Urinary bladder (tissue), 4 donors: ENCODE measurements around the gene HMHB1. TPM values are rescaled to one million over a fixed set of nuclear protein-coding genes. Genes with fewer than 3 reads are reported as not detected.
"Not testable (repeated sequence)": the region's sequence is repeated elsewhere in the genome, so short reads cannot be mapped to it uniquely, and the experiment has no call there.

ENCODE experiments used
- DNase-seq: peaks from one replicate; pipeline ENCODE4 v3.0.0-alpha.2; 2015; ENCODE audit errors: extremely low spot score
- H3K27ac ChIP-seq: one replicate; pipeline ENCODE4 v1.5.1; 2013; ENCODE audit warnings: low read depth, mild to moderate bottlenecking, moderate library complexity
- H3K36me3 ChIP-seq: one replicate; pipeline ENCODE4 v1.6.1; 2013; ENCODE audit warnings: mild to moderate bottlenecking, moderate library complexity; ENCODE audit not compliant: insufficient read depth
- H3K4me1 ChIP-seq: one replicate; pipeline ENCODE4 v1.6.1; 2013; ENCODE audit warnings: mild to moderate bottlenecking, moderate library complexity; ENCODE audit not compliant: insufficient read depth
- H3K4me3 ChIP-seq: one replicate; pipeline ENCODE4 v1.5.1; 2013; ENCODE audit warnings: low read depth, low read length
- WGBS: extraction: QIAGEN DNeasy Blood & Tissue Kit; methylation state at CpG from one replicate; pipeline ENCODE4 v1.1.7; 2013; 5-methylcytosine and 5-hydroxymethylcytosine counted together
- polyA plus RNA-seq: library from polyadenylated mRNA; stranded (reverse); fragments of 200-250 nt; gene quantifications from one replicate; pipeline ENCODE4 v1.2.3, GENCODE V29; 2013
- total RNA-seq: library from RNA; depleted of rRNA; stranded (reverse); fragments of >200 nt; gene quantifications from one replicate; pipeline ENCODE4 v1.2.3, GENCODE V29; 2014
- donor health status: healthy with polysubstance abuse.
- donor health status: healthy.

HMHB1 gene
- total and polyA plus RNA-seq, 2 donors, result not detected

- Histone ChIP-seq H3K27ac (no peak overlapping the region), H3K4me3 (no peak overlapping the region), H3K36me3 (no peaks in the 10 kb centered on the region), H3K4me1 (no peaks in the 10 kb centered on the region)
- 81% methylated on average over 1 of the region's 1 CpG for WGBS
- no peak for DNase-seq
Measured at GRCh38 chr5:143788401-143788800, 23.6 kb upstream of the HMHB1 start.

- Histone ChIP-seq H3K27ac (no peak overlapping the region), H3K4me3 (no peak overlapping the region), H3K4me1 (no peaks in the 10 kb centered on the region), H3K36me3 (no peaks in the 10 kb centered on the region)
- WGBS, result 87% methylated on average over 2 of the region's 2 CpGs
- no peak for DNase-seq
Measured at GRCh38 chr5:143790457-143791112, 21.4 kb upstream of the HMHB1 start.

- no peak for DNase-seq
- Histone ChIP-seq H3K27ac (no peak overlapping the region), H3K36me3 (no peaks in the 10 kb centered on the region), H3K4me1 (no peaks in the 10 kb centered on the region), H3K4me3 (no peak overlapping the region)
- 71% methylated on average over 10 of the region's 10 CpGs for WGBS
Measured at GRCh38 chr5:143791848-143792731, 19.9 kb upstream of the HMHB1 start.

- no peak for DNase-seq
- Histone ChIP-seq H3K27ac (no peak overlapping the region), H3K4me1 (no peaks in the 10 kb centered on the region), H3K4me3 (no peak overlapping the region), H3K36me3 (no peaks in the 10 kb centered on the region)
- WGBS, result 89% methylated on average over 2 of the region's 2 CpGs
Measured at GRCh38 chr5:143793249-143793648, 18.7 kb upstream of the HMHB1 start.

- no peak overlapping the region for H3K27ac ChIP-seq
- no peak overlapping the region for H3K4me3 ChIP-seq
- no peaks in the 10 kb centered on the region for H3K36me3 ChIP-seq
- H3K4me1 ChIP-seq, result no peaks in the 10 kb centered on the region
- DNase-seq, result no peak
- 57% methylated on average over 4 of the region's 4 CpGs for WGBS
Measured at GRCh38 chr5:143796125-143796524, 15.8 kb upstream of the HMHB1 start.

GRCh38 chr5:143796753-143797152 lies 15.2 kb upstream of the HMHB1 start:
- Histone ChIP-seq H3K27ac (no peak overlapping the region), H3K4me1 (no peaks in the 10 kb centered on the region), H3K4me3 (no peak overlapping the region), H3K36me3 (no peaks in the 10 kb centered on the region)
- DNase-seq, result no peak
- 96% methylated on average over 5 of the region's 5 CpGs for WGBS

- no peaks in the 10 kb centered on the region for H3K36me3 ChIP-seq
- no peak for DNase-seq
- no peaks in the 10 kb centered on the region for H3K4me1 ChIP-seq
- 74% methylated on average over 2 of the region's 2 CpGs for WGBS
- no peak overlapping the region for H3K27ac ChIP-seq
- H3K4me3 ChIP-seq, result no peak overlapping the region
Measured at GRCh38 chr5:143800715-143801114, 11.2 kb upstream of the HMHB1 start.

GRCh38 chr5:143801252-143801939 lies 10.6 kb upstream of the HMHB1 start:
- 94% methylated on average over 6 of the region's 6 CpGs for WGBS
- H3K36me3 ChIP-seq, result no peaks in the 10 kb centered on the region
- DNase-seq, result no peak

GRCh38 chr5:143805861-143806260 lies 6.1 kb upstream of the HMHB1 start:
- H3K36me3 ChIP-seq, result no peaks in the 10 kb centered on the region
- 66% methylated on average over 2 of the region's 2 CpGs for WGBS
- no peak for DNase-seq

More at GRCh38 chr5:143801252-143801939, 10.6 kb upstream of the HMHB1 start:
- Histone ChIP-seq H3K27ac (no peak overlapping the region), H3K4me1 (no peaks in the 10 kb centered on the region), H3K4me3 (no peak overlapping the region)

GRCh38 chr5:143806579-143806978 lies 5.4 kb upstream of the HMHB1 start:
- H3K4me3 ChIP-seq, result no peak overlapping the region
- no peaks in the 10 kb centered on the region for H3K36me3 ChIP-seq
- no peak for DNase-seq
- no peak overlapping the region for H3K27ac ChIP-seq
- 43% methylated on average over 2 of the region's 2 CpGs for WGBS
- no peaks in the 10 kb centered on the region for H3K4me1 ChIP-seq

More at GRCh38 chr5:143805861-143806260, 6.1 kb upstream of the HMHB1 start:
- H3K27ac ChIP-seq, result no peak overlapping the region
- no peaks in the 10 kb centered on the region for H3K4me1 ChIP-seq
- no peak overlapping the region for H3K4me3 ChIP-seq

GRCh38 chr5:143807401-143807800 lies 4.6 kb upstream of the HMHB1 start:
- Histone ChIP-seq H3K27ac (peak overlapping the region; percentile 10), H3K4me3 (no peak overlapping the region), H3K4me1 (no peaks in the 10 kb centered on the region), H3K36me3 (no peaks in the 10 kb centered on the region)
- 96% methylated on average over 1 of the region's 1 CpG for WGBS
- no peak for DNase-seq

GRCh38 chr5:143816370-143816769 lies 4.4 kb downstream of the HMHB1 start:
- not testable (repeated sequence) for DNase-seq, H3K36me3 ChIP-seq, H3K4me3 ChIP-seq, H3K27ac ChIP-seq, H3K4me1 ChIP-seq
- WGBS, result 97% methylated on average over 4 of the region's 4 CpGs

GRCh38 chr5:143819716-143820115 lies 7.8 kb downstream of the HMHB1 start:
- H3K27ac ChIP-seq, result no peak overlapping the region
- no peaks in the 10 kb centered on the region for H3K4me1 ChIP-seq
- H3K4me3 ChIP-seq, result no peak overlapping the region
- no peaks in the 10 kb centered on the region for H3K36me3 ChIP-seq
- no peak for DNase-seq

- no peaks in the 10 kb centered on the region for H3K4me1 ChIP-seq
- no peak for DNase-seq
- no peaks in the 10 kb centered on the region for H3K36me3 ChIP-seq
- H3K4me3 ChIP-seq, result no peak overlapping the region
- no peak overlapping the region for H3K27ac ChIP-seq
- 79% methylated on average over 2 of the region's 2 CpGs for WGBS
Measured at GRCh38 chr5:143820451-143820850, 8.5 kb downstream of the HMHB1 start.
